OCI-LY3 (cell line): ENCODE data around the gene LAMTOR2.

Experiments
- H2AFZ ChIP-seq: fragments of 200-600, 300-600 bp; shearing (Covaris generic); 2 replicates; pipeline ENCODE4 v1.6.0; 2014; ENCODE audit warnings: antibody characterized with exemption, low read depth, low read length
- H3K27ac ChIP-seq: fragments of 200-600, 300-600 bp; sonication (generic); 2 replicates; pipeline ENCODE4 v1.5.1; 2014; ENCODE audit warnings: mild to moderate bottlenecking, low read length, moderate library complexity, mixed read lengths
- H3K27me3 ChIP-seq: fragments of 200-600, 300-600 bp; sonication (generic); 2 replicates; pipeline ENCODE4 v1.6.1; 2014; ENCODE audit warnings: low read depth, low read length, mixed read lengths
- H3K36me3 ChIP-seq: fragments of 200-600, 300-600 bp; sonication (generic); replicated peaks from 2 replicates; pipeline ENCODE3; 2014; ENCODE audit warnings: low read depth, low read length, mixed read lengths
- H3K4me1 ChIP-seq: fragments of 300-600, 200-600 bp; sonication (generic); 2 replicates; pipeline ENCODE4 v1.6.1; 2014; ENCODE audit warnings: low read length, mixed read lengths
- H3K4me2 ChIP-seq: fragments of 200-600, 300-600 bp; sonication (generic); 2 replicates; pipeline ENCODE4 v1.6.1; 2014; ENCODE audit warnings: low read length, mixed read lengths
- H3K4me3 ChIP-seq: fragments of 300-600, 200-600 bp; sonication (generic); 2 replicates; pipeline ENCODE4 v1.5.1; 2014; ENCODE audit warnings: antibody characterized with exemption, mild to moderate bottlenecking, low read length, moderate library complexity
- H3K79me2 ChIP-seq: fragments of 300-600, 200-600 bp; shearing (Covaris generic); 2 replicates; pipeline ENCODE4 v1.6.1; 2014; ENCODE audit warnings: mild to moderate bottlenecking, low read length, mixed read lengths
- H3K9ac ChIP-seq: fragments of 300-600, 200-600 bp; shearing (Covaris generic); 2 replicates; pipeline ENCODE4 v1.6.0; 2014; ENCODE audit warnings: mild to moderate bottlenecking, low read length, moderate library complexity
- H3K9me3 ChIP-seq: fragments of 200-600, 300-600 bp; shearing (Covaris generic); 2 replicates; pipeline ENCODE4 v1.6.1; 2014; ENCODE audit warnings: low read length, mixed read lengths; ENCODE audit not compliant: insufficient read depth
- H4K20me1 ChIP-seq: fragments of 200-600, 300-600 bp; sonication (generic); 2 replicates; pipeline ENCODE4 v1.6.1; 2016; ENCODE audit warnings: low read length, mixed read lengths; ENCODE audit not compliant: insufficient read depth
- CTCF ChIP-seq: fragments of 200-600, 300-600 bp; sonication (generic); IDR thresholded peaks from 2 replicates; pipeline ENCODE4 v1.5.1; 2014; ENCODE audit warnings: antibody characterized with exemption, low read length, low read depth
- EZH2phosphoT487 ChIP-seq: fragments of 200-600 bp; shearing (Covaris generic); IDR thresholded peaks from 2 replicates; pipeline ENCODE4 v1.6.1; 2018; ENCODE audit warnings: antibody characterized with exemption, mixed run types, low read depth

LAMTOR2 gene

GRCh38 chr1:156060937-156061636 is 6.5 kb downstream of the LAMTOR2 start, which contains the start of gene RAB25:
Gene RAB25 (plus strand): TSS chr1:156061160. CDS start chr1:156061401, 241 bp downstream.
- H3K4me3 ChIP-seq = no peak within 1 kb of the TSS
- no peak within 1 kb of the TSS for H3K9ac ChIP-seq

DNA sequence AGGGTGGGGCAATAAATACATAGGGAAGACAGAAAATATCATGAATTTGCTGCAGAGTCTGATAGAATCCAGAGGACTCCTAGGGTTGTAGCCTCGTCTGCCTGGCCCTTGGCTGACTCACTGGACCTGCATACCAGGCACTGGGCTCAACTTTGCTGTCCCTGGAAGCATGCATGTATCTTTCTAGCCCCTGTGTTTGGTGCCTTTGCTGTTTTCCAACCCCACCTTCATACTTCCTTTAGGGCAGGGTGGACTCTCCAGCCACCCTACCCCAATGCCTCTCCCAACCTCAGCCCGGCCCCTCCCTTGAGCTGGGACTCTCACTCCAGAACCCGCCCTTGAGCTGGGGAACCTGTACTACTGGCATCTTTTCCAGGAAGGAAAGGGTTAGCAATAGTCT is 7.6 kb downstream of the LAMTOR2 start:
- no peaks in the 10 kb centered on the region for H3K9me3 ChIP-seq
- no peaks in the 10 kb centered on the region for H3K27me3 ChIP-seq
- no peak overlapping the region for H3K4me2 ChIP-seq
- TF ChIP-seq EZH2phosphoT487 (no peak), CTCF (no peak)
- no peak overlapping the region for H3K4me3 ChIP-seq
- no peak overlapping the region for H2AFZ ChIP-seq
- H3K36me3 ChIP-seq = no peaks in the 10 kb centered on the region
- no peak overlapping the region for H3K9ac ChIP-seq
- no peaks in the 10 kb centered on the region for H4K20me1 ChIP-seq
- H3K79me2 ChIP-seq = no peaks in the 10 kb centered on the region
- H3K27ac ChIP-seq = no peak overlapping the region
- no peaks in the 10 kb centered on the region for H3K4me1 ChIP-seq

More at GRCh38 chr1:156060937-156061636, 6.5 kb downstream of the LAMTOR2 start, which contains the start of gene RAB25:
- Histone ChIP-seq H3K4me1 (no peaks in the 10 kb centered on the region), H3K27ac (no peak within 1 kb of the TSS), H3K36me3 (no peaks in the 10 kb centered on the region), H4K20me1 (no peaks in the 10 kb centered on the region), H3K9me3 (no peaks in the 10 kb centered on the region), H3K27me3 (no peaks in the 10 kb centered on the region), H3K79me2 (no peaks in the 10 kb centered on the region), H2AFZ (no peak within 1 kb of the TSS), H3K4me2 (no peak within 1 kb of the TSS)
- no peak for TF ChIP-seq CTCF
- TF ChIP-seq EZH2phosphoT487 = no peak

GRCh38 chr1:156063997-156064285 is 9.4 kb downstream of the LAMTOR2 start:
- Histone ChIP-seq H3K4me2 (no peak overlapping the region), H3K4me1 (no peaks in the 10 kb centered on the region), H2AFZ (no peak overlapping the region), H3K4me3 (no peak overlapping the region), H3K27ac (no peak overlapping the region), H3K36me3 (no peaks in the 10 kb centered on the region), H3K9me3 (no peaks in the 10 kb centered on the region), H3K79me2 (no peaks in the 10 kb centered on the region), H4K20me1 (no peaks in the 10 kb centered on the region), H3K9ac (no peak overlapping the region), H3K27me3 (no peaks in the 10 kb centered on the region)
- TF ChIP-seq EZH2phosphoT487 (no peak), CTCF (no peak)

GRCh38 chr1:156064615-156065014 is 10.0 kb downstream of the LAMTOR2 start:
- no peak overlapping the region for H3K9ac ChIP-seq
- H3K9me3 ChIP-seq = no peaks in the 10 kb centered on the region
- no peaks in the 10 kb centered on the region for H3K27me3 ChIP-seq
- H3K4me1 ChIP-seq = no peaks in the 10 kb centered on the region
- no peak overlapping the region for H2AFZ ChIP-seq
- H3K4me3 ChIP-seq = no peak overlapping the region
- H3K4me2 ChIP-seq = no peak overlapping the region
- no peaks in the 10 kb centered on the region for H4K20me1 ChIP-seq
- TF ChIP-seq CTCF (no peak), EZH2phosphoT487 (no peak)
- H3K36me3 ChIP-seq = no peaks in the 10 kb centered on the region
- no peaks in the 10 kb centered on the region for H3K79me2 ChIP-seq
- no peak overlapping the region for H3K27ac ChIP-seq
